ENCODE results near the gene HBP1.

DNA sequence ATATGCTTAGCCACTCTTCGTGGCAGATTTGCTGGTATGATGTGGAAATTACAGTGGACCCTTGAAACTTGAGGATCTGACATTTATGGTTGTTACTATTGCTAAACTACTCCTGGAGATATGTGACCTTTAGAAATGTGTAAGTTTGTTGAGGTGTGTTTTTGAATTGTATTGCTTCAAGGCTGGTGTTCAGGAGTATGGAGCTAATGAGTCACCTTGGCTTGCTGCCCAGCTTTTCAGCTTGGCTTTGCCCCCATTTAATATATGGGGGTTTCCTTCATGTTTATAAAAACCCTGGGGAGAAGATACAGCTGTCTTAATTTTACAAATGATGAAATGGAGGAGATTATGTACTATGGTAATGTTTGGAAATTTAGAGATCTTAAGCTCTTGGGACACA, 11.6 kb downstream of the HBP1 start:
- TF ChIP-seq, protein P1, sequence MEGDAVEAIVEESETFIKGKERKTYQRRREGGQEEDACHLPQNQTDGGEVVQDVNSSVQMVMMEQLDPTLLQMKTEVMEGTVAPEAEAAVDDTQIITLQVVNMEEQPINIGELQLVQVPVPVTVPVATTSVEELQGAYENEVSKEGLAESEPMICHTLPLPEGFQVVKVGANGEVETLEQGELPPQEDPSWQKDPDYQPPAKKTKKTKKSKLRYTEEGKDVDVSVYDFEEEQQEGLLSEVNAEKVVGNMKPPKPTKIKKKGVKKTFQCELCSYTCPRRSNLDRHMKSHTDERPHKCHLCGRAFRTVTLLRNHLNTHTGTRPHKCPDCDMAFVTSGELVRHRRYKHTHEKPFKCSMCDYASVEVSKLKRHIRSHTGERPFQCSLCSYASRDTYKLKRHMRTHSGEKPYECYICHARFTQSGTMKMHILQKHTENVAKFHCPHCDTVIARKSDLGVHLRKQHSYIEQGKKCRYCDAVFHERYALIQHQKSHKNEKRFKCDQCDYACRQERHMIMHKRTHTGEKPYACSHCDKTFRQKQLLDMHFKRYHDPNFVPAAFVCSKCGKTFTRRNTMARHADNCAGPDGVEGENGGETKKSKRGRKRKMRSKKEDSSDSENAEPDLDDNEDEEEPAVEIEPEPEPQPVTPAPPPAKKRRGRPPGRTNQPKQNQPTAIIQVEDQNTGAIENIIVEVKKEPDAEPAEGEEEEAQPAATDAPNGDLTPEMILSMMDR (IDR thresholded peaks at IDR 0.05) = no peak
- TF ChIP-seq POLR2A (IDR thresholded peaks at IDR 0.05) = no peak
- TF ChIP-seq EP300 (IDR thresholded peaks at IDR 0.05) = no peak
- peak in 1 of 3 donors; percentile 34 for TF ChIP-seq POLR2AphosphoS5 (IDR thresholded peaks at IDR 0.05)

All from stomach (tissue), 4 donors.